T-helper 1 cell treated with Interleukin-12 subunit alpha and Interleukin-12 subunit beta and Interleukin-4 antibody, amounts not matched to agents 30 μg/mL and 1 μg/mL, for 36 hours (primary cell): ENCODE results near the gene CCDC190.
"Not testable (repeated sequence)": the region's sequence is repeated elsewhere in the genome, so short reads cannot be mapped to it uniquely, and the experiment has no call there.

Source experiments
- H3K27ac Mint-ChIP-seq: one replicate; pipeline ENCODE4 v1.8.0; 2021; ENCODE audit warnings: mild to moderate bottlenecking, mixed read lengths
- H3K27me3 Mint-ChIP-seq: one replicate; pipeline ENCODE4 v1.8.0; 2021; ENCODE audit warnings: low read depth, mixed read lengths
- H3K36me3 Mint-ChIP-seq: one replicate; pipeline ENCODE4 v1.8.0; 2021; ENCODE audit warnings: low read depth, mixed read lengths
- H3K4me1 Mint-ChIP-seq: one replicate; pipeline ENCODE4 v1.8.0; 2021; ENCODE audit warnings: low read depth, mixed read lengths
- H3K4me3 Mint-ChIP-seq: one replicate; pipeline ENCODE4 v1.8.0; 2021; ENCODE audit warnings: mild to moderate bottlenecking, moderate library complexity, mixed read lengths
- H3K9me3 Mint-ChIP-seq: one replicate; pipeline ENCODE4 v1.8.0; 2021; ENCODE audit warnings: mixed read lengths

CCDC190 gene

GRCh38 chr1:162832470-162832869, 28.5 kb downstream of the CCDC190 start:
- H3K4me1 Mint-ChIP-seq = peaks cover 11% of the 10 kb centered on the region
- H3K36me3 Mint-ChIP-seq = peaks cover 3% of the 10 kb centered on the region
- H3K4me3 Mint-ChIP-seq = no peak overlapping the region
- peaks cover 14% of the 10 kb centered on the region for H3K27me3 Mint-ChIP-seq
- H3K27ac Mint-ChIP-seq = no peak overlapping the region
- peaks cover 9% of the 10 kb centered on the region for H3K9me3 Mint-ChIP-seq

- Mint-ChIP-seq H3K9me3 (no peaks in the 10 kb centered on the region), H3K4me3 (no peak overlapping the region), H3K27me3 (peaks cover 25% of the 10 kb centered on the region), H3K36me3 (no peaks in the 10 kb centered on the region), H3K27ac (no peak overlapping the region), H3K4me1 (peaks cover 1% of the 10 kb centered on the region)
Measured at GRCh38 chr1:162829268-162829667, 31.7 kb downstream of the CCDC190 start.

GRCh38 chr1:162823771-162824525, 37.0 kb downstream of the CCDC190 start:
- H3K36me3 Mint-ChIP-seq = no peaks in the 10 kb centered on the region
- no peaks in the 10 kb centered on the region for H3K9me3 Mint-ChIP-seq
- no peak overlapping the region for H3K27ac Mint-ChIP-seq
- peaks cover 15% of the 10 kb centered on the region for H3K4me1 Mint-ChIP-seq
- peaks cover 33% of the 10 kb centered on the region for H3K27me3 Mint-ChIP-seq
- no peak overlapping the region for H3K4me3 Mint-ChIP-seq

- Mint-ChIP-seq H3K4me3 (no peak overlapping the region), H3K9me3 (no peaks in the 10 kb centered on the region), H3K36me3 (no peaks in the 10 kb centered on the region), H3K4me1 (peaks cover 15% of the 10 kb centered on the region), H3K27ac (no peak overlapping the region), H3K27me3 (peaks cover 35% of the 10 kb centered on the region)
Measured at GRCh38 chr1:162823231-162823630, 37.7 kb downstream of the CCDC190 start.

- no peak overlapping the region for H3K27ac Mint-ChIP-seq
- peak overlapping the region; percentile 68 for H3K4me3 Mint-ChIP-seq
Measured at GRCh38 chr1:162822391-162823200, 38.4 kb downstream of the CCDC190 start.

GRCh38 chr1:162818666-162819065, 42.3 kb downstream of the CCDC190 start:
- not testable (repeated sequence) for H3K4me3 Mint-ChIP-seq, H3K27ac Mint-ChIP-seq, H3K36me3 Mint-ChIP-seq, H3K9me3 Mint-ChIP-seq
- Mint-ChIP-seq H3K27me3 (peaks cover 27% of the 10 kb centered on the region), H3K4me1 (peaks cover 17% of the 10 kb centered on the region)

More at GRCh38 chr1:162822391-162823200, 38.4 kb downstream of the CCDC190 start:
- Mint-ChIP-seq H3K27me3 (peaks cover 38% of the 10 kb centered on the region), H3K9me3 (no peaks in the 10 kb centered on the region), H3K4me1 (peaks cover 17% of the 10 kb centered on the region), H3K36me3 (no peaks in the 10 kb centered on the region)

- H3K36me3 Mint-ChIP-seq, H3K4me3 Mint-ChIP-seq, H3K27ac Mint-ChIP-seq, H3K9me3 Mint-ChIP-seq: not testable (repeated sequence)
- Mint-ChIP-seq H3K4me1 (peaks cover 14% of the 10 kb centered on the region), H3K27me3 (peaks cover 24% of the 10 kb centered on the region)
Measured at GRCh38 chr1:162818136-162818535, 42.8 kb downstream of the CCDC190 start.

GRCh38 chr1:162812357-162812756, 48.6 kb downstream of the CCDC190 start:
- not testable (repeated sequence) for H3K4me1 Mint-ChIP-seq, H3K9me3 Mint-ChIP-seq, H3K27ac Mint-ChIP-seq, H3K4me3 Mint-ChIP-seq, H3K27me3 Mint-ChIP-seq
- H3K36me3 Mint-ChIP-seq = peaks cover 18% of the 10 kb centered on the region

GRCh38 chr1:162807503-162807902, 53.5 kb downstream of the CCDC190 start:
- H3K27ac Mint-ChIP-seq, H3K9me3 Mint-ChIP-seq, H3K27me3 Mint-ChIP-seq, H3K4me3 Mint-ChIP-seq, H3K4me1 Mint-ChIP-seq: not testable (repeated sequence)
- peaks cover 37% of the 10 kb centered on the region for H3K36me3 Mint-ChIP-seq
